GM21786 (cell line): ENCODE results near the gene UBE2N.
"Not testable (repeated sequence)": the region's sequence is repeated elsewhere in the genome, so short reads cannot be mapped to it uniquely, and the experiment has no call there.

ENCODE experiments used
- ATAC-seq: cut with Tn5 transposase; IDR thresholded peaks from one replicate; pipeline ENCODE4 v1.9.1; 2021; ENCODE audit not compliant: unreplicated experiment

UBE2N gene

GRCh38 chr12:93447555-93448290 lies 6.0 kb upstream of the UBE2N start:
- no peak for ATAC-seq

GRCh38 chr12:93443576-93443975 lies 1.8 kb upstream of the UBE2N start:
- no peak for ATAC-seq

- no peak for ATAC-seq
Observed at GRCh38 chr12:93442411-93443340, 929 bp upstream of the UBE2N start.

GRCh38 chr12:93441081-93441616 lies 598 bp downstream of the UBE2N start:
- no peak for ATAC-seq

- ATAC-seq, result no peak
Observed at GRCh38 chr12:93440043-93440835, 1.5 kb downstream of the UBE2N start.

- no peak for ATAC-seq
Observed at GRCh38 chr12:93438266-93439050, 3.3 kb downstream of the UBE2N start.

DNA sequence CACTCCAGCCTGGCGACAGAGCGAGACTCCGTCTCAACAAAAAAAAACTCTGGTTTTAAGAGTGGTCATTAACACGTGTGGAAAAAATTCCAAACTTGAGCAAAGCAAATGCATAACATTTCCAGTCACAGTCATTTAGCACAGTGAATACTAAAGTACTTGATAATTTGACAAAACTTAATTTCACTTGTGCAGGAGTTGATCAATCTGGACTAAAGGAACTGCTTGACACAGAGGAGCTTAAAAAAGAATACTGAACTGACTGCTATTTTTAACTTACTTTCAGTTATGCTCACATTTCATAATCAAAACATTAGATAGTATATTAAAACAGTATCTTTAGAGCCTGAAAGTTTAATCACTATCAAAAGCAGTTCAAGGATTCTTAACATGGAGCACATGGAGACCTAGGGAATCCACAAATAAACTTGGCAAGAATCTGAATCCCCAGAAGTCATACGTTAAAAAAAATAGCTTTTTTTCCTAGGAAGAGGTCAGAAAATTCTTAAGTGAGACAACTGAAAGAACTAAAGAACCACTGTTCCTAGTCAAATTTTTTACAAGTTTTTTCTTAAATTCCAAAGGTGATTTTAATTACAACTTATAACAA lies 7.4 kb downstream of the UBE2N start:
- ATAC-seq, result no peak

- ATAC-seq, result not testable (repeated sequence)
Observed at GRCh38 chr12:93432031-93432430, 9.7 kb downstream of the UBE2N start.

- ATAC-seq, result no peak
Observed at GRCh38 chr12:93430280-93430679, 11.5 kb downstream of the UBE2N start.

GRCh38 chr12:93429852-93430251 lies 11.9 kb downstream of the UBE2N start:
- ATAC-seq, result no peak

GRCh38 chr12:93429448-93429847 lies 12.3 kb downstream of the UBE2N start:
- no peak for ATAC-seq

GRCh38 chr12:93427779-93428564 lies 13.8 kb downstream of the UBE2N start:
- no peak for ATAC-seq

DNA sequence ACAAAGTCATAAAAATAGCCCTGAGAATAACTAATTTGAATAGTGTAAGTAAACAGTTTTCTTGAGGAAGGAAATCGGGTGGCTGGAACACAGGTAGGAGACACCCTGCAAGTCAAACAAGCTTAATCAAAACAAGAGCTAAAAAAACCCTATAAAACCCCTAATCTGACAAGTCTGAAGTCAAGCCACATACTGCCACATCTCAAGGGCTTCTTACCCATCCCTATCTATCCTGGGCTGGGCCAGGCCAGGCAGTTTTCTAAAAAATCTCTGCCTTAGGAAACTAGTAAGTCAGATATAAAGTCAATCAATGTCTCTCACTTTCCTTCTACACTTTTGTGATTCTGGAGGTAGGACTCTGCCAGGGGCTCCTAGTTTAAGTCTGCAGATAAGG lies 15.3 kb downstream of the UBE2N start:
- ATAC-seq, result peak; percentile 30

DNA sequence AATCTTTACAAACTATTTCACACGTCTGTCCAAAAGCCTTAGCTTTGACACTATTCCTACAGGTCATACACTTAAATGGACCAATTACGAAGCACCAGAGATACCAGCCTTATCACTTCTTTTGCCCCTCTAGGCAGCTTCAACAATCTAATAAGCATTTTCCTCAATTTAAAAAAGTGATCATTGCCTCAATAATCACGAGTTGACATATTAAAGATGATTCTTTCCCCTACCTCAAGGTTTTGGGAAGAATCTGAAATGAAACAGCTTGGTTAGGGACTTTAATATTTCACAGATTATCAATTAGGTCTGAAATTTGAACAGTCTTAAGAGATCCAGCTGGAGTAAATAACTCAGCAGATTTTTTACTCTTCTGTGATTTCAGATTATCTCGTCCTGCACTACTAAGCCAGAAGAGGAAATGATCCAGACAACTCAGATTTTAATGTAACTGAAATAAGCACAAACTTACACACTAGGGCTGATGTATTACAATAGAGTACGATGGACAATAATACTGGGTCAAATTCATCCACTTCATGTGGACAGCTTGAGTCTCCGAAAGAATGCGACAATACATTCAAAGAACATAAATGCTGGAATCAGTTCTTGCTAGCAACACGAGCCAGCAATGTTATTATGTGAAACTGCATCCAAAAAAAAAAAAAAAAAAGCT lies 15.9 kb downstream of the UBE2N start:
- peak; percentile 43 for ATAC-seq

- no peak for ATAC-seq
Observed at GRCh38 chr12:93422050-93422449, 19.7 kb downstream of the UBE2N start.

- peak; percentile 46 for ATAC-seq
Observed at GRCh38 chr12:93419388-93420034, 22.2 kb downstream of the UBE2N start.

GRCh38 chr12:93417967-93418480 lies 23.7 kb downstream of the UBE2N start:
- ATAC-seq, result no peak
